Astrocyte of the spinal cord (primary cell): ENCODE measurements around the gene C1orf159.

ENCODE experiments used
- DNase-seq: peaks from one replicate; pipeline ENCODE4 v3.0.0; 2011; ENCODE audit warnings: low read depth, low spot score
- H3K4me3 ChIP-seq: 2 replicates; pipeline ENCODE4 v1.5.1; 2011; ENCODE audit warnings: low read depth, mild to moderate bottlenecking, low read length, moderate library complexity
- CTCF ChIP-seq: IDR thresholded peaks from 2 replicates; pipeline ENCODE4 v1.5.1; 2012; ENCODE audit warnings: low read depth, mild to moderate bottlenecking, low read length, inconsistent platforms
- in situ Hi-C: cut with HindIII; loops from 2 replicates; pipeline ENCODE4 v1.10.0; 2017; ENCODE audit warnings: low sequenced_read_pairs

C1orf159 gene

GRCh38 chr1:1115786-1116700 is at the start of gene C1orf159:
Gene C1orf159, minus strand, starts transcription at chr1:1116089. Its CDS starts 24,546 bp downstream, at chr1:1091543.
- in situ Hi-C loops = no loop called here
- peak; percentile 99 for DNase-seq
- peak within 1 kb of the TSS; percentile 58 for H3K4me3 ChIP-seq
- no peak for TF ChIP-seq CTCF

GRCh38 chr1:1165485-1165884 is 49.6 kb upstream of the C1orf159 start:
- H3K4me3 ChIP-seq = no peak overlapping the region
- in situ Hi-C loops = no loop called here
- no peak for DNase-seq
- TF ChIP-seq CTCF = no peak

GRCh38 chr1:1164701-1165451 is 49.0 kb upstream of the C1orf159 start:
- no peak overlapping the region for H3K4me3 ChIP-seq
- in situ Hi-C loops = no loop called here
- no peak for TF ChIP-seq CTCF
- no peak for DNase-seq

GRCh38 chr1:1164361-1164700 is 48.4 kb upstream of the C1orf159 start:
- no peak overlapping the region for H3K4me3 ChIP-seq
- in situ Hi-C loops = no loop called here
- DNase-seq = no peak
- TF ChIP-seq CTCF = no peak

GRCh38 chr1:1163538-1164070 is 47.7 kb upstream of the C1orf159 start:
- no peak for TF ChIP-seq CTCF
- H3K4me3 ChIP-seq = no peak overlapping the region
- DNase-seq = no peak
- in situ Hi-C loops = no loop called here

GRCh38 chr1:1162597-1163537 is 47.0 kb upstream of the C1orf159 start:
- in situ Hi-C loops = no loop called here
- H3K4me3 ChIP-seq = no peak overlapping the region
- no peak for DNase-seq
- TF ChIP-seq CTCF = no peak
